Measurements from ENCODE around the gene RHBDF1. TPM values are rescaled to one million over a fixed set of nuclear protein-coding genes. Genes with fewer than 3 reads are reported as not detected.
A peak's percentile ranks its signal among the peaks of the same experiment; 100 is the strongest.

The RHBDF1 gene
- total RNA-seq, 1 experiment from 2014 or later = 5.8 TPM

GRCh38 chr16:85865-86264 is 13.4 kb upstream of the RHBDF1 start:
- ChIA-PET CTCF (no interaction called here), POLR2A (ENCODE audit: low non-redundant PET) (no interaction called here)
- Histone ChIP-seq H3K4me3 (ENCODE audit: low read depth, low read length, poor library complexity, severe bottlenecking) (no peak overlapping the region), H3K27ac (ENCODE audit: low read depth, low read length, poor library complexity, severe bottlenecking) (no peak overlapping the region), H3K27me3 (replicated peaks; ENCODE audit: insufficient read depth, low read depth, low read length, poor library complexity) (no peaks in the 10 kb centered on the region), H3K4me1 (ENCODE audit: insufficient read depth, low read length, poor library complexity, severe bottlenecking) (peaks cover 2% of the 10 kb centered on the region), H3K9me3 (ENCODE audit: low read depth, low read length, poor library complexity, severe bottlenecking) (no peaks in the 10 kb centered on the region), H3K36me3 (ENCODE audit: insufficient read depth, low read length, poor library complexity, severe bottlenecking) (peaks cover 40% of the 10 kb centered on the region)
- intact Hi-C loops (cut with micrococcal nuclease; ENCODE audit: unreplicated experiment) = no loop called here
- no peak for DNase-seq (ENCODE audit: low spot score)
- TSS peak; percentile 86 for BruUV-seq (replicated peaks)
- TF ChIP-seq EZH2 (IDR thresholded peaks at IDR 0.05; ENCODE audit: borderline replicate concordance, low read depth, low read length, poor library complexity, severe bottlenecking) = no peak
- no peak for TF ChIP-seq CTCF (conservative IDR thresholded peaks at IDR 0.05; ENCODE audit: low read depth, low read length)

- POLR2A ChIA-PET (ENCODE audit: low non-redundant PET) = no interaction called here
- Histone ChIP-seq H3K27ac (ENCODE audit: low read depth, low read length, poor library complexity, severe bottlenecking) (no peak overlapping the region), H3K36me3 (ENCODE audit: insufficient read depth, low read length, poor library complexity, severe bottlenecking) (peaks cover 37% of the 10 kb centered on the region), H3K27me3 (replicated peaks; ENCODE audit: insufficient read depth, low read depth, low read length, poor library complexity) (no peaks in the 10 kb centered on the region), H3K9me3 (ENCODE audit: low read depth, low read length, poor library complexity, severe bottlenecking) (no peaks in the 10 kb centered on the region), H3K4me1 (ENCODE audit: insufficient read depth, low read length, poor library complexity, severe bottlenecking) (no peaks in the 10 kb centered on the region), H3K4me3 (ENCODE audit: low read depth, low read length, poor library complexity, severe bottlenecking) (no peak overlapping the region)
- no TSS peak for BruUV-seq (replicated peaks)
- DNase-seq (ENCODE audit: low spot score) = no peak
- intact Hi-C loops (cut with micrococcal nuclease; ENCODE audit: unreplicated experiment) = no loop called here
- CTCF ChIA-PET = no interaction called here
- TF ChIP-seq CTCF (conservative IDR thresholded peaks at IDR 0.05; ENCODE audit: low read depth, low read length) (no peak), EZH2 (IDR thresholded peaks at IDR 0.05; ENCODE audit: borderline replicate concordance, low read depth, low read length, poor library complexity, severe bottlenecking) (no peak)
These were observed 13.0 kb upstream of the RHBDF1 start for GRCh38 chr16:85407-85782.

- H3K36me3 ChIP-seq (ENCODE audit: insufficient read depth, low read length, poor library complexity, severe bottlenecking) = peaks cover 33% of the 10 kb centered on the region
These were observed 12.4 kb upstream of the RHBDF1 start for GRCh38 chr16:84718-85406.

More at GRCh38 chr16:84718-85406, 12.4 kb upstream of the RHBDF1 start:
- no peaks in the 10 kb centered on the region for H3K9me3 ChIP-seq (ENCODE audit: low read depth, low read length, poor library complexity, severe bottlenecking)
- H3K4me3 ChIP-seq (ENCODE audit: low read depth, low read length, poor library complexity, severe bottlenecking) = no peak overlapping the region
- TF ChIP-seq CTCF (conservative IDR thresholded peaks at IDR 0.05; ENCODE audit: low read depth, low read length) = no peak
- no peak for TF ChIP-seq EZH2 (IDR thresholded peaks at IDR 0.05; ENCODE audit: borderline replicate concordance, low read depth, low read length, poor library complexity, severe bottlenecking)
- BruUV-seq (replicated peaks) = no TSS peak
- intact Hi-C loops (cut with micrococcal nuclease; ENCODE audit: unreplicated experiment) = no loop called here
- H3K27ac ChIP-seq (ENCODE audit: low read depth, low read length, poor library complexity, severe bottlenecking) = no peak overlapping the region
- DNase-seq (ENCODE audit: low spot score) = no peak
- POLR2A ChIA-PET (ENCODE audit: low non-redundant PET) = no interaction called here
- no peaks in the 10 kb centered on the region for H3K27me3 ChIP-seq (replicated peaks; ENCODE audit: insufficient read depth, low read depth, low read length, poor library complexity)
- CTCF ChIA-PET = no interaction called here
- H3K4me1 ChIP-seq (ENCODE audit: insufficient read depth, low read length, poor library complexity, severe bottlenecking) = no peaks in the 10 kb centered on the region
